ENCODE data around the gene MRRF. TPM values are rescaled to one million over a fixed set of nuclear protein-coding genes. Genes with fewer than 3 reads are reported as not detected.

The MRRF gene, protein sequence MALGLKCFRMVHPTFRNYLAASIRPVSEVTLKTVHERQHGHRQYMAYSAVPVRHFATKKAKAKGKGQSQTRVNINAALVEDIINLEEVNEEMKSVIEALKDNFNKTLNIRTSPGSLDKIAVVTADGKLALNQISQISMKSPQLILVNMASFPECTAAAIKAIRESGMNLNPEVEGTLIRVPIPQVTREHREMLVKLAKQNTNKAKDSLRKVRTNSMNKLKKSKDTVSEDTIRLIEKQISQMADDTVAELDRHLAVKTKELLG
- total RNA-seq, result 10 to 100 TPM; 33.2 to 55.7 (median 47.2) TPM

DNA sequence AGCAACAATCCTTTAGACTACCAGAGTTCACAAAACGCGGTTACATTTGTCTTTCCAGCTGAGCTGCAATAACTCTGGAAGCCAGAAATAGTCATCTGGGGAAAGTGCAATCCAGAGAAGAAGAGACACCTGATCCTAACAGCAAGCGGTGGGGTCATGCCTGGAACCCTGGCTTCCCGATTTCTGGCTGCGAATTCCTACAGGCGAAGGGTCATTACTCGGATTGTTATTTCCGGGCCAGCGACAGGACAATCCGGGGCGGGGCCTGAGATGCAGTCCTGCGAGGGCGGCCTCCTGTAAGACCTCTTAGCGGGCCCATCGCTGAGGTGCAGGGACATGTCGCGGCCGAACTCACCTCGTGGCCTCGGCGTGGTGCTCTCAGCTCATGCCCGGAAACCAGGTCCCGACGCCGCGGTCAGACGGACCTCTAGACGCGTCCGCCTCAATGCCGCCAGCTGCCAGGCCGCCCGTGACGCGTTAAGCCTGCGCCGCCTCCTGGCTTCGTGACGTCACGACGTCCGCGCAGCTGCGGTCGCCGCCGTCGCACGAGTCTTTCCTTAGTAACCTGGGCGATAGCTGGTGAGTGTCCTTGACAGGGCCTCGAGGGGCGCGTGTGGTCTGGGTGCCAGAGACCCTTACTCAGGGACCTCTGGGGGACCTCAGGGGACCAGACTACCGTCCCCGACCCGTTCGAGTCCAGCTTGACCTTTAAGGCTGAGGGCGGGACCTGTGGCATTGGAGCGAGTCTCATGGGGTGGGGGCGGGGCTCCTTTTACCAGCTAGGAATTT lies at the start of gene MRRF, which contains the start of gene RBM18:
Gene MRRF (plus strand): TSS at position 523 of the 789 bp plus-strand sequence. CDS start 6,010 bp downstream, outside the sequence.
Gene RBM18 (minus strand): TSS at position 481 of the 789 bp plus-strand sequence. CDS start 3,348 bp downstream, outside the sequence.
- peak within 1 kb of the TSS; percentile 92 to 100 (median 98) for H3K27ac ChIP-seq
- H3K4me3 ChIP-seq, result peak within 1 kb of the TSS; percentile 66 to 95 (median 86)
- ATAC-seq (peak; percentile 87 to 94), DNase-seq (peak; percentile 82 to 89)
- no peaks in the 10 kb centered on the region for H3K27me3 ChIP-seq
- no peaks in the 10 kb centered on the region for H3K9me3 ChIP-seq
- in situ Hi-C loops (cut with MboI; ENCODE audit: low sequenced_read_pairs in 4 of 4) (no loop called here), intact Hi-C loops (cut with DNase I; ENCODE audit: low total_unique reads) (loop anchor here (1.0 to 10.0 kb wide), 5 partner anchors 82 to 520 kb away; partner anchors contain the start of genes MORN5, NDUFA8 and TTLL11)
- H3K36me3 ChIP-seq, result peaks cover 0 to 17% of the 10 kb centered on the region in 2 donors
- TF ChIP-seq POLR2A (IDR thresholded peaks at IDR 0.05), result peak; percentile 73 to 77
- TF ChIP-seq, protein P1, sequence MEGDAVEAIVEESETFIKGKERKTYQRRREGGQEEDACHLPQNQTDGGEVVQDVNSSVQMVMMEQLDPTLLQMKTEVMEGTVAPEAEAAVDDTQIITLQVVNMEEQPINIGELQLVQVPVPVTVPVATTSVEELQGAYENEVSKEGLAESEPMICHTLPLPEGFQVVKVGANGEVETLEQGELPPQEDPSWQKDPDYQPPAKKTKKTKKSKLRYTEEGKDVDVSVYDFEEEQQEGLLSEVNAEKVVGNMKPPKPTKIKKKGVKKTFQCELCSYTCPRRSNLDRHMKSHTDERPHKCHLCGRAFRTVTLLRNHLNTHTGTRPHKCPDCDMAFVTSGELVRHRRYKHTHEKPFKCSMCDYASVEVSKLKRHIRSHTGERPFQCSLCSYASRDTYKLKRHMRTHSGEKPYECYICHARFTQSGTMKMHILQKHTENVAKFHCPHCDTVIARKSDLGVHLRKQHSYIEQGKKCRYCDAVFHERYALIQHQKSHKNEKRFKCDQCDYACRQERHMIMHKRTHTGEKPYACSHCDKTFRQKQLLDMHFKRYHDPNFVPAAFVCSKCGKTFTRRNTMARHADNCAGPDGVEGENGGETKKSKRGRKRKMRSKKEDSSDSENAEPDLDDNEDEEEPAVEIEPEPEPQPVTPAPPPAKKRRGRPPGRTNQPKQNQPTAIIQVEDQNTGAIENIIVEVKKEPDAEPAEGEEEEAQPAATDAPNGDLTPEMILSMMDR (IDR thresholded peaks at IDR 0.05 in 4 of 5, conservative IDR thresholded peaks at IDR 0.05 in 1 of 5), result peak in 1 of 5 experiments; percentile 39
- peaks cover 42 to 47% of the 10 kb centered on the region in 2 donors for H3K4me1 ChIP-seq

DNA sequence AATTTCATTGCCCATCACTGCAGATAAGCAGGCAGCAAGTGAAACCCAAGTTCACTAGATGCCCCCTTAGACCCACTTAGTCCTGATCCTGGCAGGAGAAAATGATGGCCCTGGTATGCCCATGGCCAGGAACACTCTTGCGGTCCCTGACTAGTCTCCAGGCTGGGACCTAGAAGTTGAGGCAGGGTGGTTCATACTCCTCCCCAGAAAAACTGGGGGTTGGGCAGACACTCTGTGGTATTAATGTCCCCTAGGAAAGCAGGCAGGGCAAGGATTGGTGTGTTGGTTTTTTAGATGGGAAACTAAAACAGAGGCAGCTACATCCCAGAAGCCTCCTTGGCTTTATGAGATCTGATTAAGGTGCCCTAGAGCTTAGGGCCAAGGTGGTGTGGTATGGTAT lies 49.0 kb upstream of the MRRF start:
- ATAC-seq, result no peak
- Histone ChIP-seq H3K4me3 (no peak overlapping the region), H3K36me3 (no peaks in the 10 kb centered on the region), H3K4me1 (peaks cover 23% of the 10 kb centered on the region in 2 donors), H3K27me3 (peaks cover 80 to 89% (median 82%) of the 10 kb centered on the region in 3 donors), H3K27ac (no peak overlapping the region), H3K9me3 (no peaks in the 10 kb centered on the region)
- intact Hi-C loops (cut with DNase I; ENCODE audit: low total_unique reads) (loop anchor here (10.0 kb wide), 1 partner anchor 91 kb away; no protein-coding TSS in a partner anchor), in situ Hi-C loops (cut with MboI; ENCODE audit: low sequenced_read_pairs in 4 of 4) (no loop called here)
- TF ChIP-seq POLR2A (IDR thresholded peaks at IDR 0.05), result no peak
- TF ChIP-seq, protein P1 (IDR thresholded peaks at IDR 0.05 in 4 of 5, conservative IDR thresholded peaks at IDR 0.05 in 1 of 5), result no peak
- DNase-seq, result no peak

DNA sequence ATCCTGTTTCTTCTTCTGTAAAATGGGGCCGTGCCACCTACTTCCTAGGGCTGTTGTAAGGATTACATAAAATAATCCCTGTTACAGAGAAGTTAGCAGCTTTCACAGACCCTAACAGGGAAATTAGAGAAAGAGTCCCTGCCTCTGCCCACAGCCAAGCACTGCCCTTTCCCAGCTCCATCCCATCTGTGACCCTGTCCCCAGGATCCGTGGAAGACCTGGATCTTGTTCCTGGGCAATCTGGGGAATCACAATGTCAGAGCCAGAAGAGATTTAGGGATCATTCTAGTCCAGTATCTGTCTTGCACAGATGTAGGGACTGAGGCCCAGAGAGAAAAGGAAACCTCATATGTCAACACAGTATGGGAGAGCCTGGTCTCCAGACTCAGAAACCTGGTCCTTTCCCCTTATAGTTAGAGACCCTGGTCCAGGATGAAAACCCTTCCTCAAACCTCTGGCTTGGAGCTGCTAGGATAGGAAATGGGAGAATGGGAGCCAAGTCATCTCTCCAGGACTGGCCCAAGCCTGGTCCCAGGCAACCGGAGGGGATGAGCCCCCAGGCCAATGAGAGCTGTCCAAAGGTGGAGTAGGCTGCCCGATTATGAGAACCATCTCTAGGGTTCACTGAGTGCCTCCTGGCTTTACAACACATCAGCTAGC lies 48.4 kb upstream of the MRRF start:
- Histone ChIP-seq H3K27me3 (peaks cover 86 to 90% (median 89%) of the 10 kb centered on the region in 3 donors), H3K9me3 (no peaks in the 10 kb centered on the region), H3K4me3 (no peak overlapping the region), H3K36me3 (no peaks in the 10 kb centered on the region), H3K4me1 (peaks cover 23% of the 10 kb centered on the region in 2 donors), H3K27ac (no peak overlapping the region)
- ATAC-seq (no peak), DNase-seq (no peak)
- in situ Hi-C loops (cut with MboI; ENCODE audit: low sequenced_read_pairs in 4 of 4), result no loop called here
- TF ChIP-seq POLR2A (IDR thresholded peaks at IDR 0.05), result no peak
- TF ChIP-seq, protein P1 (IDR thresholded peaks at IDR 0.05 in 4 of 5, conservative IDR thresholded peaks at IDR 0.05 in 1 of 5), result no peak
- intact Hi-C loops (cut with DNase I; ENCODE audit: low total_unique reads), result loop anchor here (10.0 kb wide), 1 partner anchor 91 kb away; no protein-coding TSS in a partner anchor

GRCh38 chr9:122216798-122217418 lies 47.8 kb upstream of the MRRF start:
- Histone ChIP-seq H3K36me3 (no peaks in the 10 kb centered on the region), H3K4me1 (peaks cover 23% of the 10 kb centered on the region in 2 donors), H3K9me3 (no peaks in the 10 kb centered on the region), H3K27ac (no peak overlapping the region), H3K4me3 (no peak overlapping the region), H3K27me3 (peaks cover 91 to 97% (median 92%) of the 10 kb centered on the region in 3 donors)
- ATAC-seq, result no peak
- in situ Hi-C loops (cut with MboI; ENCODE audit: low sequenced_read_pairs in 4 of 4), result no loop called here
- DNase-seq, result no peak
- intact Hi-C loops (cut with DNase I; ENCODE audit: low total_unique reads), result loop anchor here (10.0 kb wide), 1 partner anchor 92 kb away; no protein-coding TSS in a partner anchor
- TF ChIP-seq, protein P1 (IDR thresholded peaks at IDR 0.05 in 4 of 5, conservative IDR thresholded peaks at IDR 0.05 in 1 of 5), result no peak
- no peak for TF ChIP-seq POLR2A (IDR thresholded peaks at IDR 0.05)
